Muscle layer of colon (tissue), 2 donors: ENCODE data around the gene NFS1.
A peak's percentile ranks its signal among the peaks of the same experiment; 100 is the strongest.

Experiments used
- H3K27ac ChIP-seq: one replicate; pipeline ENCODE4 v1.7.0; 2013; ENCODE audit warnings: low read depth, mild to moderate bottlenecking, low read length, moderate library complexity
- H3K27me3 ChIP-seq, 2 donors: one replicate each; pipeline ENCODE4 v1.7.0; 2013; ENCODE audit warnings: low read length in 2 of 2, mild to moderate bottlenecking in 2 of 2; ENCODE audit not compliant: insufficient read depth in 2 of 2, control insufficient read depth in 1 of 2
- H3K36me3 ChIP-seq: one replicate; pipeline ENCODE4 v1.7.0; 2013; ENCODE audit warnings: mild to moderate bottlenecking, low read length; ENCODE audit not compliant: insufficient read depth
- H3K4me1 ChIP-seq: one replicate; pipeline ENCODE4 v1.7.0; 2013; ENCODE audit warnings: mild to moderate bottlenecking, low read length; ENCODE audit not compliant: insufficient read depth
- H3K4me3 ChIP-seq, 2 donors: one replicate each; pipeline ENCODE4 v1.7.0; 2013; ENCODE audit warnings: low read length in 2 of 2, low read depth in 1 of 2, mild to moderate bottlenecking in 1 of 2, moderate library complexity in 1 of 2
- H3K9ac ChIP-seq: one replicate; pipeline ENCODE4 v1.7.0; 2013; ENCODE audit warnings: low read length
- H3K9me3 ChIP-seq: one replicate; pipeline ENCODE4 v1.7.0; 2013; ENCODE audit warnings: mild to moderate bottlenecking, low read length
- donor health status: abdominal sarcoma.
- donor health status: Adenocarcinoma of cecum.

Gene NFS1

DNA sequence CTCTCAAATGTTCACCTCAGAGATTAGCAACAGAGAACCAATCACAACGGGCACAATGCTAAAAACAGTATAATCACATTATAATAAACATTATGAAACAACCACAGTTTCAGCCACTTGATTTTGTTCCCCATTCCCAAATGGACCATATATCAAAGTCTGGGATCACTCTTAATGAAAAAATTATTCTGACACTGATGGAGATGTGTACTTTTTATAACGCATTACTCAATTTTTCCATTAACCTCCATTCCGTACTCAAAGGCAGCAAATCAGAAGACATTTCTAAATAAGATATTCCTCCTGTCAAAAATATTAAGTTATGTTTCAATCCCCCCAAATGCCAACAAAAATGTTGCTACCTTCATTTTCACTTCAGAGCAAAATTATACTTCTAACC lies 37.2 kb downstream of the NFS1 start:
- H3K9ac ChIP-seq: peak overlapping the region; percentile 8
- H3K27me3 ChIP-seq: no peaks in the 10 kb centered on the region
- peak overlapping the region in 1 of 2 donors; percentile 11 for H3K4me3 ChIP-seq
- no peak overlapping the region for H3K27ac ChIP-seq
- peaks cover 47% of the 10 kb centered on the region for H3K4me1 ChIP-seq
- no peaks in the 10 kb centered on the region for H3K9me3 ChIP-seq
- H3K36me3 ChIP-seq: no peaks in the 10 kb centered on the region

DNA sequence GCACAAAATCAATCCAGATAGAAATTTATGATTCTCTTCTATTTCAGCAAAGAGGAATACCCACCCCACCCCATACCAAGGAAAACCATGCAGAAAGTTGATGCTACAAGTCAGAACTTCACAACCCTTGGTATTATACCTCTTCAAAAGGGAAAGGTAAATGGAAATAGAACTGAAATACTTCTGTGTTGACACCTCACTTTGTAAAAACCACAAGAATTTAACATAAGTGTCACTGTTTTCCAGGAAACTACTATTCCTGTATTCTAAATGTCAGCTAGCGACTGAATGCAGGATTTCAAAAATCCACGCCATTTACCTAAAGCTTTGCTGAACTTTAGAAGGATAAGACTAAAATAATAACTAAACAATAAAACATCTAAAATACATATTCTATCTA lies 38.1 kb downstream of the NFS1 start:
- Histone ChIP-seq H3K36me3 (no peaks in the 10 kb centered on the region), H3K9me3 (no peaks in the 10 kb centered on the region), H3K27ac (no peak overlapping the region), H3K4me3 (no peak overlapping the region), H3K27me3 (no peaks in the 10 kb centered on the region), H3K4me1 (peaks cover 47% of the 10 kb centered on the region), H3K9ac (peak overlapping the region; percentile 8)

DNA sequence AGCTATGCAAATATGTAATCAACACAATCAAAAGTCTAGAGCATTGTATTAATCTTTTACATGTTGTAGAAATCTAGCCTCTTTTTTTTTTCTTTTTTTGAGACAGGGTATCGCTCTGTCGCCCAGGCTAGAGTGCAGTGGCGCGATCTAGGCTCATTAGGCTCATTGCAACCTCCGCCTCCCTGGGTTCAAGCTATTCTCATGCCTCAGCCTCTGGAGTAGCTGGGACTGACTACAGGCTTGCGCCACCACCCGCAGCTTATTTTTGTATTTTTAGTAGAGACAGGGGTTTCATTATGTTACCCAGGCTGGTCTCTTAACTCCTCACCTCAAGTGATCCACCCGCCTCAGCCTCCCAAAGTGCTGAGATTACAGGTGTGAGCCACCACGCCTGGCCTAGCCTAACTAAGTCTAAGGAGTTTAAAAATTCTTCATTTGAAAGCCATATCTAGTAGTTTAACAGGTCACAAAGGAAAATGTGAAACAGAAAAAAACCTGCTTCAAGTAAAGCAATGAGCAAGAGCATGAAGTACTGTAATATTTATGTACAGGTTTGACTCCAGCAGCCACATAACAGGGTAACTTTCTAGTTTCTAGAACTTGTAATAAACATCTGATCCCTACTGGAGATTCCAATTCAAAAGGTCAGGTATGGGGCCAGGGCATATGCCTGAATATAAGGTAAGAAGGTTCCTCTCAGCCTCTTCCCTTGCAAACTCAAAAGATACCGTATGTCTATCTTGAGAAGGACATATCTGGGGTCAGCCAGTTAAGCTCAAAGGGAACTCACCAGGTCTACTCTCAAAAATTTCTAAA lies 38.8 kb downstream of the NFS1 start:
- peaks cover 47% of the 10 kb centered on the region for H3K4me1 ChIP-seq
- H3K4me3 ChIP-seq: no peak overlapping the region

DNA sequence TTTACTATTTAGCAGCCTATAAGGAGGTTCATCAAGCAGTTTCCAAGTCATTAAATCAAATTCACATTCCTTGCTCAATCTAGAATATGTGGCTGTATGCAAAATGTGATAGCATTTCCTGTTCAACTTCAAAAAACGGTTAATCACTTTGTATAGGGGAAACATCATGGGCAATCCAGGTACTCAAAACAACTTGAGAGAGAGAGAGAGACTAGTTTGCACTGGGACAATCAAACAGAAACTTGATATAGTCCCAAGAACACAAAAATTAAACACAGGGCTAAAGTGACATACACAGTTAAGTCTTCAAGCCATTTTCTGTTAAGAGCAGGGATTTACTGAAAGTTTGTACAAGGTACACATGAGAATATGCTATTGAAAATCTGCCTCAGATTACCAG lies 41.9 kb downstream of the NFS1 start:
- Histone ChIP-seq H3K4me1 (peaks cover 46% of the 10 kb centered on the region), H3K36me3 (peaks cover 25% of the 10 kb centered on the region), H3K4me3 (no peak overlapping the region), H3K27ac (no peak overlapping the region), H3K9me3 (no peaks in the 10 kb centered on the region), H3K27me3 (no peaks in the 10 kb centered on the region), H3K9ac (no peak overlapping the region)

More for the DNA sequence above, 38.8 kb downstream of the NFS1 start:
- Histone ChIP-seq H3K27me3 (no peaks in the 10 kb centered on the region), H3K9me3 (no peaks in the 10 kb centered on the region), H3K36me3 (no peaks in the 10 kb centered on the region), H3K9ac (no peak overlapping the region), H3K27ac (no peak overlapping the region)

DNA sequence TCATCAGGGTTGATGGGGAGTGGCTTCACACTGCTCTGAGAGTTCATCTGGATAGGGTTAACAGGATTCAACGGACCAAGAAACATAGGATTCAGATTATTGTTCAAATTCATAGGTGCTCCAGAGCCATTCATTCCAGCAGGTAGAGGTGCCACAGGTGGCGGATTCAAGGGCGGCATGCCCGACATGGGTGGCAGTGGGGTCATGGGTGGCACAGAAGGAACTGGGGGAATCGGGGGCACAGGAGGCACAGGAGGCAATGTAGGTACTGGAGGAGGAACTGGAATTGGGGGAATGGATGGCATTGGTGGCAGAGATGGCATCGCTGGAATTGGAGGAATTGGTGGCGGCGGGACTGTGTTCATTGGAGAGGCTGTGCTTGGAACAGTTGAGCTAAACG lies 44.7 kb downstream of the NFS1 start:
- Histone ChIP-seq H3K36me3 (peaks cover 25% of the 10 kb centered on the region), H3K4me1 (peaks cover 48% of the 10 kb centered on the region), H3K27me3 (no peaks in the 10 kb centered on the region)

DNA sequence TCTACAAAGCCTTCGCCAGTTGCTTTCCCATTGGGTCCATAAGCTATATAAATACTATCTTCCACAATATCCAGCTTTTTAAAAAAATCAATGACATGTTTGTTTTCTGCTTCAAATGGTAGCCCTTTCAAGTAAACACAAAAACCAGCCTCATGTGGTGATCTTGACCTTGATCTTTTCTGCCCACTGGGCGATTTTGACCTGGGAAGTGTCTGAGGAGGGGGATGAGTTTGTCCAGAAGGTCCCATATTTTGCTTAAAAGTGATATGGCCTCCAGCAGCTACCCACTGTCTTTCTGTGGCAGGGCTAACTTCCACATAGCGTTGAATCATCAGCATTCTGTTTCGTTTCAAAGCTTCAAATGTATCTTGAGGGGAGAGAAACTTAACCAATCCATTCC lies 45.3 kb downstream of the NFS1 start:
- Histone ChIP-seq H3K9me3 (no peaks in the 10 kb centered on the region), H3K27me3 (no peaks in the 10 kb centered on the region), H3K36me3 (peaks cover 25% of the 10 kb centered on the region), H3K27ac (no peak overlapping the region), H3K9ac (no peak overlapping the region), H3K4me3 (no peak overlapping the region), H3K4me1 (peaks cover 48% of the 10 kb centered on the region)

More for the DNA sequence above, 44.7 kb downstream of the NFS1 start:
- H3K4me3 ChIP-seq: no peak overlapping the region
- no peak overlapping the region for H3K27ac ChIP-seq
- no peak overlapping the region for H3K9ac ChIP-seq
- no peaks in the 10 kb centered on the region for H3K9me3 ChIP-seq

DNA sequence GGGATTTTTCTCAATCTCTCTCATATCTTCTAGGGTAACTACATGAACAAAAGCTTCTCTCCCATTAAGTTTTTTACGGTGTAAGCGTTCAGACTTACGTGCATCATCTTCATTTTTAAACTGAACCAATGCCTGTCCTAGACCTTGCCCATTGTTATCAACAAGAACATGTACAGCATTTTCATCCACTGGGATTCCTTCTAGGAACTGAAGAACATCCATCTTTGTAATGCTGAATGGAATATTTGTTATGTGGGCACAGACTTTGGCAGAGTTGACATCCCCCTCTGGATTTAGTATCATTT lies 45.8 kb downstream of the NFS1 start:
- H3K4me3 ChIP-seq: no peak overlapping the region
- H3K9me3 ChIP-seq: no peaks in the 10 kb centered on the region
- no peak overlapping the region for H3K9ac ChIP-seq
- H3K36me3 ChIP-seq: peaks cover 25% of the 10 kb centered on the region
- H3K4me1 ChIP-seq: peaks cover 48% of the 10 kb centered on the region
- no peak overlapping the region for H3K27ac ChIP-seq
- H3K27me3 ChIP-seq: no peaks in the 10 kb centered on the region

DNA sequence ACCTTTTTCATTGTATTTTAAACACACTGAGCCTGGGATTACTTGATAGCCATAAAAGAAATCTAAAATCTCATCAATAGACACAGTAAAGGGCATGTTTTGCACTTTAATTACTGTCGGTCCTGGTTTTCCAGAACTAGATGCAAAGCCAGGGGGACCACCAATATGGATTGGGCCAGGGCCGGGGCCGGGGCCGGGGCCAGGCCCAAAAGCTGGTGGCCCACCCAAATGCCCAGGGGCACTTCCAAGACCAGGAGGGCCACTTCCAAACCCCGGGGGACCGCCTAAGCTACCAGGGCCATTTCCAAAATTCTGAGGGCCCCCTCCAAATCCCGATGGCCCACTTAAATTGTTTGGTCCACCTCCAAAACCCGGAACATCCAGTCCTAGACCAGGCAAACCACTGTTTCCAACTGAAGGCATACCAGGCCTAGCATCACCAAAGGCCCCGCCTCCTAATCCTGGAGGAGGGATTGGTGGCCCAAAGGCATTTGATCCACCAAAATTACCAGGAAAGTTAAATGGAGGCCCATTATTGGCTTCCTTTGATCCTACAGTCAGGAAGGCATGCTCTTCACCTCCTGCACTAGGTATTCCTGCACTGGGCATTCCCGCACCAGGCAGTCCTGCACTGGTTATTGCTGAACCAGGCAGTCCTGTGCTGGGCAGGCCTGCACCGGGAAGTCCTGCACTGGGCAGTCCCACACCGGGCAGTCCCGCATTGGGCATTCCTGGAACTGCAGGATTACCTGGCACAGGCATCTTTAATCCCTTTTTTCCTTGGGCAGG lies 46.3 kb downstream of the NFS1 start:
- H3K4me3 ChIP-seq: no peak overlapping the region
- H3K36me3 ChIP-seq: peaks cover 25% of the 10 kb centered on the region
- H3K9ac ChIP-seq: no peak overlapping the region
- H3K9me3 ChIP-seq: no peaks in the 10 kb centered on the region
- H3K4me1 ChIP-seq: peaks cover 50% of the 10 kb centered on the region
- H3K27ac ChIP-seq: no peak overlapping the region
- no peaks in the 10 kb centered on the region for H3K27me3 ChIP-seq

DNA sequence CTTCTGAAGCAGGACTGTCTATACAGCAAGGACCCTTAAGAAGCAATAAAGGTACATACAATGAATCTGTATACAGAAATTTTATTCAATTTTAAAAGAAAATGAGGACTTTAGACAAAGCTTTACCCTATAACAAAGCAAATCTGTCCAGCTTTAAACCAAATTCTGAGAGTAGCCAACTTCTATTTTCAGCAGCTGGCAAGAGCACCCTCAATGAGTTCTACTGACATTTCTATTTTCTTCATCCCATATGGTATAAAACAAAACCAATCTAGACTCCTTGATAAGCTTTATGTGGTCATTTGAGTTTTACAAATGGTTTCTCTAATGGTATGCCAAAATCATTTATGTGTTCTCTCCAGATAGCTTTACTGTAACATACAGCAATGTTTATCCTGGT lies 47.2 kb downstream of the NFS1 start:
- Histone ChIP-seq H3K4me1 (peaks cover 44% of the 10 kb centered on the region), H3K36me3 (peaks cover 25% of the 10 kb centered on the region), H3K9ac (no peak overlapping the region), H3K27me3 (no peaks in the 10 kb centered on the region), H3K27ac (no peak overlapping the region), H3K9me3 (no peaks in the 10 kb centered on the region), H3K4me3 (no peak overlapping the region)

DNA sequence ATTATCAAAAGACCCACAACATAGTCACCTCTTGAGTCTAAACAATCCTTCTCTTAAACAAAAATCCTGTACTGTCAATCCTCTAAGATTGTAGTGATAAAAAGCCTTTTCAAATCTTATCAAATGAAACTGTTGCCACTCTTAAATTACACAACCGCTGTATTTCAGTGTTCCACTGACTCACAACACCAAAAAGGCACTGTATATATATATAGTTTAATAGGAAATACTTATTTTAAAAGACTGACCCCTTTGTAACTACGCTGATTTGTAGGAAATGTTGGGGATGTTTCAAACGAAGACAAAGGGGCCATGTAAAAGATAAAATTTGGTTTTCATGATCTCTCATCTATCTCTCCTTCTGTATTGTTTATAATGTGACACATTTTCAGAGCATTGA lies 48.5 kb downstream of the NFS1 start:
- Histone ChIP-seq H3K27me3 (no peaks in the 10 kb centered on the region), H3K36me3 (peaks cover 25% of the 10 kb centered on the region), H3K4me3 (no peak overlapping the region), H3K4me1 (peaks cover 45% of the 10 kb centered on the region), H3K9me3 (no peaks in the 10 kb centered on the region), H3K27ac (peak overlapping the region; percentile 17), H3K9ac (no peak overlapping the region)

DNA sequence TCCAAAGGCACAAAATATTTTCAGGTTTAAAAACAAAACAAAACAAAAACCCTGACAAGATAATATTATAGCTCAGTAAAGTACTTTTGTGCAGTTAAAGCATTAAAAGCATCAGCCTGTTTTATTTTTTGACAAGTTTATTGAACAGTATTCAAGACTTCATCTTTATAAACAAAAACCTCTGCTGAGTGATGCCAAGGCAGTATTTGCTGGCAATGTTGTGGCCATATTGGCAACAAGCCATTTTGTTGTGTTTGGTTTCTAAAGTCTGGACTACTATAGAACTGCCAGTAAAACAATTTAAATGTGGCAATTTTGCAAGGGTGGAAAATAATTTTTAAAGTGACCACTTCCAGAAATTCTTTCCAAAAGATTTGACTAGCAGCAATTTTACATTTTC lies 50.3 kb downstream of the NFS1 start:
- Histone ChIP-seq H3K36me3 (peaks cover 11% of the 10 kb centered on the region), H3K9me3 (no peaks in the 10 kb centered on the region), H3K27me3 (no peaks in the 10 kb centered on the region), H3K9ac (no peak overlapping the region), H3K4me3 (no peak overlapping the region), H3K27ac (no peak overlapping the region), H3K4me1 (peaks cover 55% of the 10 kb centered on the region)
